Gastrocnemius medialis (tissue), 4 donors: Measurements from ENCODE around the gene CUX1.

Source experiments
- CTCF ChIP-seq, 5 experiments: fragments of 450-650 bp in 3 of 5; fragments of 200-600 bp in 2 of 5; sonication (generic) in 2 of 5; IDR thresholded peaks in 4 of 5; conservative IDR thresholded peaks in 1 of 5; 1 replicate in 4 of 5; 2 replicates in 1 of 5; pipeline ENCODE4 v1.5.1; 2016 to 2019; ENCODE audit warnings: antibody characterized with exemption in 5 of 5, mild to moderate bottlenecking in 3 of 5, moderate library complexity in 3 of 5
- POLR2A ChIP-seq, 2 donors: fragments of 450-650 bp; IDR thresholded peaks; one replicate each; pipeline ENCODE4 v1.6.1; 2017; ENCODE audit warnings: antibody characterized with exemption in 2 of 2, mild to moderate bottlenecking in 2 of 2, moderate library complexity in 2 of 2

DNA sequence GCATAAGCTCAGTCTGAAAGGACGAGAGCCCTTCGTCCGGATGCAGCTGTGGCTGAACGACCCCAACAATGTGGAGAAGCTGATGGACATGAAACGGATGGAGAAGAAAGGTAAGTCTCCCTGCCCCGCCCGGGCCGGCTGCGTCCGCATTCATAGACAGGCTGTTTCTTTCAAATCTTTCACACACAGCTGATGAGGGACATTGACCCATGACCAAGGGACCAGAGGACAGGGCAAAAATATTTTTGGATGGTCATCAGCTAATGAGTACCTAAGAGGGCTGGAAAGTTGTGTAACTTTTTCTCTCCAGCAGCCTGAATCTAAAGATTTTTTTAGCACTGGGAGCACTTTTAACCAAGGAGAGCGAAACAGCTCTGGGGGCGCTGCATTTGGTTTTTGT, 416.7 kb downstream of the CUX1 start:
- TF ChIP-seq CTCF (IDR thresholded peaks at IDR 0.05 in 4 of 5, conservative IDR thresholded peaks at IDR 0.05 in 1 of 5) (no peak), POLR2A (IDR thresholded peaks at IDR 0.05) (no peak)
